Activated CD8-positive, alpha-beta T cell treated with anti-CD3 and anti-CD28 coated beads for 36 hours (primary cell): ENCODE results near the gene ZNF836. TPM values are rescaled to one million over a fixed set of nuclear protein-coding genes. Genes with fewer than 3 reads are reported as not detected.
"Not testable (repeated sequence)": the region's sequence is repeated elsewhere in the genome, so short reads cannot be mapped to it uniquely, and the experiment has no call there.

Source experiments
- ATAC-seq: fragments of 200-7000 bp; cut with Tn5 transposase; one replicate; pipeline ENCODE4 v1.10.0; 2021; ENCODE audit warnings: mild to moderate bottlenecking, moderate library complexity
- CTCF ChIA-PET: fragments of 350-600 bp; sonication (Branson Sonifier 250); formaldehyde crosslinking; loops from one replicate; lab custom pipeline; 2021; ENCODE audit warnings: antibody characterized with exemption; lab: Charles Lee
- POLR2A ChIA-PET: fragments of 350-600 bp; sonication (Branson Sonifier 250); formaldehyde crosslinking; loops from one replicate; lab custom pipeline; 2021; ENCODE audit warnings: antibody characterized with exemption; lab: Charles Lee
- DNase-seq: peaks from one replicate; pipeline ENCODE4 v3.0.0-alpha.2; 2020
- H3K27ac Mint-ChIP-seq: one replicate; pipeline ENCODE4 v1.8.0; 2021; ENCODE audit warnings: mild to moderate bottlenecking, mixed read lengths
- H3K27me3 Mint-ChIP-seq: one replicate; pipeline ENCODE4 v1.8.0; 2021; ENCODE audit warnings: mixed read lengths
- H3K36me3 Mint-ChIP-seq: one replicate; pipeline ENCODE4 v1.8.0; 2021; ENCODE audit warnings: low read depth, mixed read lengths
- H3K4me1 Mint-ChIP-seq: one replicate; pipeline ENCODE4 v1.8.0; 2021; ENCODE audit warnings: low read depth, mixed read lengths
- H3K4me3 Mint-ChIP-seq: one replicate; pipeline ENCODE4 v1.8.0; 2021; ENCODE audit warnings: mild to moderate bottlenecking, moderate library complexity, mixed read lengths
- H3K9me3 Mint-ChIP-seq: one replicate; pipeline ENCODE4 v1.8.0; 2021; ENCODE audit warnings: mixed read lengths
- CTCF ChIP-seq: fragments of 200-600 bp; IDR thresholded peaks from one replicate; pipeline ENCODE4 v1.8.0; 2022; ENCODE audit warnings: antibody characterized with exemption, mild to moderate bottlenecking
- intact Hi-C: fragments of 100-400 bp; cut with micrococcal nuclease; formaldehyde crosslinking; loops from one replicate; pipeline ENCODE4 v1.10.0; 2022
- total RNA-seq, 2 experiments: library from RNA; stranded (reverse); gene quantifications; one replicate each; pipeline ENCODE4 v1.2.3, GENCODE V29; 2021

Gene ZNF836
- total RNA-seq, 2 experiments from 2014 or later: 10.3 to 12.6 TPM

GRCh38 chr19:52214241-52214640 is 42.8 kb upstream of the ZNF836 start:
- DNase-seq (no peak), ATAC-seq (no peak)
- no peak for TF ChIP-seq CTCF
- POLR2A ChIA-PET: no interaction called here
- Mint-ChIP-seq H3K9me3 (no peaks in the 10 kb centered on the region), H3K4me1 (no peaks in the 10 kb centered on the region), H3K27me3 (no peaks in the 10 kb centered on the region), H3K27ac (no peak overlapping the region), H3K36me3 (peaks cover 56% of the 10 kb centered on the region), H3K4me3 (no peak overlapping the region)
- intact Hi-C loops: no loop called here
- CTCF ChIA-PET: interaction anchor here (1.4 kb wide), 1 partner anchor 23 kb away, joined by 3 read pairs; no protein-coding TSS in a partner anchor

GRCh38 chr19:52212572-52213255 is 41.3 kb upstream of the ZNF836 start:
- H3K4me1 Mint-ChIP-seq: no peaks in the 10 kb centered on the region
- POLR2A ChIA-PET: interaction anchor here (1.0 to 1.2 kb wide), 2 partner anchors 15 to 73 kb away, joined by 3 to 4 read pairs; partner anchors contain the start of gene ZNF616

GRCh38 chr19:52211926-52212571 is 40.6 kb upstream of the ZNF836 start:
- no peak for TF ChIP-seq CTCF

More at GRCh38 chr19:52212572-52213255, 41.3 kb upstream of the ZNF836 start:
- TF ChIP-seq CTCF: no peak
- no peak for ATAC-seq
- no peak for DNase-seq
- Mint-ChIP-seq H3K27me3 (no peaks in the 10 kb centered on the region), H3K4me3 (no peak overlapping the region), H3K27ac (no peak overlapping the region), H3K9me3 (no peaks in the 10 kb centered on the region), H3K36me3 (peaks cover 50% of the 10 kb centered on the region)
- intact Hi-C loops: no loop called here
- CTCF ChIA-PET: no interaction called here

GRCh38 chr19:52211203-52211602 is 39.8 kb upstream of the ZNF836 start:
- Mint-ChIP-seq H3K27ac (no peak overlapping the region), H3K27me3 (no peaks in the 10 kb centered on the region), H3K36me3 (peaks cover 44% of the 10 kb centered on the region), H3K9me3 (no peaks in the 10 kb centered on the region), H3K4me1 (no peaks in the 10 kb centered on the region), H3K4me3 (no peak overlapping the region)
- TF ChIP-seq CTCF: no peak
- CTCF ChIA-PET: no interaction called here
- ATAC-seq (no peak), DNase-seq (no peak)
- intact Hi-C loops: no loop called here
- POLR2A ChIA-PET: no interaction called here

More at GRCh38 chr19:52211926-52212571, 40.6 kb upstream of the ZNF836 start:
- CTCF ChIA-PET: no interaction called here
- peaks cover 46% of the 10 kb centered on the region for H3K36me3 Mint-ChIP-seq
- DNase-seq: no peak
- POLR2A ChIA-PET: interaction anchor here (1.0 kb wide), 1 partner anchor 14 kb away, joined by 4 read pairs; no protein-coding TSS in a partner anchor
- H3K4me1 Mint-ChIP-seq: no peaks in the 10 kb centered on the region
- intact Hi-C loops: no loop called here
- H3K27ac Mint-ChIP-seq: no peak overlapping the region
- H3K9me3 Mint-ChIP-seq: no peaks in the 10 kb centered on the region
- H3K4me3 Mint-ChIP-seq: no peak overlapping the region
- ATAC-seq: no peak
- no peaks in the 10 kb centered on the region for H3K27me3 Mint-ChIP-seq

- no peak for ATAC-seq
- no peaks in the 10 kb centered on the region for H3K9me3 Mint-ChIP-seq
- H3K27me3 Mint-ChIP-seq: no peaks in the 10 kb centered on the region
- ChIA-PET CTCF (interaction anchor here (0.9 to 1.8 kb wide), 2 partner anchors 26 to 31 kb away, joined by 3 to 6 read pairs; no protein-coding TSS in a partner anchor), POLR2A (no interaction called here)
- no peak overlapping the region for H3K27ac Mint-ChIP-seq
- no peak for DNase-seq
- peaks cover 43% of the 10 kb centered on the region for H3K36me3 Mint-ChIP-seq
- intact Hi-C loops: no loop called here
- TF ChIP-seq CTCF: no peak
- H3K4me1 Mint-ChIP-seq: peaks cover 17% of the 10 kb centered on the region
- no peak overlapping the region for H3K4me3 Mint-ChIP-seq
Measured at GRCh38 chr19:52206481-52206880, 35.1 kb upstream of the ZNF836 start.

GRCh38 chr19:52200755-52201391 is 29.5 kb upstream of the ZNF836 start:
- intact Hi-C loops, H3K27ac Mint-ChIP-seq, H3K27me3 Mint-ChIP-seq, H3K9me3 Mint-ChIP-seq, CTCF ChIA-PET, DNase-seq, H3K4me3 Mint-ChIP-seq, ATAC-seq: not testable (repeated sequence)
- POLR2A ChIA-PET: interaction anchor here (1.2 kb wide), 1 partner anchor 28 kb away, joined by 3 read pairs; no protein-coding TSS in a partner anchor
- H3K4me1 Mint-ChIP-seq: peaks cover 45% of the 10 kb centered on the region
- peaks cover 37% of the 10 kb centered on the region for H3K36me3 Mint-ChIP-seq
